SK-N-SH (cell line): Measurements from ENCODE around the gene TFR2. TPM values are rescaled to one million over a fixed set of nuclear protein-coding genes. Genes with fewer than 3 reads are reported as not detected.

Experiments used
- CTCF ChIA-PET: fragments of 300-600, 350-600 bp; formaldehyde crosslinking; extraction: SDS; loops from one replicate; lab custom pipeline; 2021; lab: Yijun Ruan, JAX
- POLR2A ChIA-PET: fragments of 350-600 bp; sonication (Branson Sonifier 250); formaldehyde crosslinking; extraction: SDS; loops from one replicate; lab custom pipeline; 2020; ENCODE audit warnings: antibody characterized with exemption, inconsistent platforms; lab: Yijun Ruan, JAX
- DNase-seq: peaks from one replicate; pipeline ENCODE4 v3.0.0; 2012
- H2AFZ ChIP-seq: fragments of 200-600 bp; sonication (generic); 2 replicates; pipeline ENCODE4 v1.8.1; 2016; ENCODE audit warnings: antibody characterized with exemption, mild to moderate bottlenecking, low read depth
- H3F3A ChIP-seq: fragments of 200-600 bp; sonication (generic); replicated peaks from 2 replicates; pipeline ENCODE3; 2016; ENCODE audit warnings: antibody characterized with exemption, mild to moderate bottlenecking; ENCODE audit not compliant: insufficient read depth
- H3K27ac ChIP-seq, 2 experiments: fragments of 200-500 bp in 1 of 2; fragments of 200-600 bp in 1 of 2; sonication (Bioruptor generic) in 1 of 2; sonication (generic), shearing (Covaris generic) in 1 of 2; 2 replicates each; pipeline versions ENCODE4 v1.5.1 to v1.6.1; 2014 to 2016; ENCODE audit warnings: low read depth in 2 of 2, inconsistent platforms in 1 of 2, low read length in 1 of 2, mild to moderate bottlenecking in 1 of 2, mixed read lengths in 1 of 2
- H3K27me3 ChIP-seq: fragments of 200-600 bp; sonication (generic), shearing (Covaris generic); 2 replicates; pipeline ENCODE4 v1.6.1; 2016; ENCODE audit warnings: mixed run types; ENCODE audit not compliant: insufficient read depth
- H3K36me3 ChIP-seq, 2 experiments: fragments of 200-500 bp in 1 of 2; fragments of 200-600 bp in 1 of 2; sonication (Bioruptor generic) in 1 of 2; sonication (generic) in 1 of 2; replicated peaks in 1 of 2; 2 replicates each; pipeline versions ENCODE3 to v1.5.1; 2014 to 2016; ENCODE audit warnings: low read length in 1 of 2, mild to moderate bottlenecking in 1 of 2; ENCODE audit not compliant: insufficient read depth in 2 of 2, control insufficient read depth in 1 of 2
- H3K4me1 ChIP-seq, 2 experiments: fragments of 200-500 bp in 1 of 2; fragments of 200-600 bp in 1 of 2; sonication (Bioruptor generic) in 1 of 2; sonication (generic), shearing (Covaris generic) in 1 of 2; 2 replicates each; pipeline versions ENCODE4 v1.5.1 to v1.6.1; 2014 to 2016; ENCODE audit warnings: low read depth in 1 of 2, low read length in 1 of 2, mixed run types in 1 of 2; ENCODE audit not compliant: insufficient read depth in 2 of 2, control insufficient read depth in 1 of 2
- H3K4me2 ChIP-seq: fragments of 200-600 bp; sonication (generic), shearing (Covaris generic); 2 replicates; pipeline ENCODE4 v1.6.1; 2017; ENCODE audit warnings: mixed run types
- H3K4me3 ChIP-seq, 2 experiments: fragments of 200-500 bp in 1 of 2; fragments of 200-600 bp in 1 of 2; sonication (Bioruptor generic) in 1 of 2; sonication (generic), shearing (Covaris generic) in 1 of 2; 2 replicates each; pipeline versions ENCODE4 v1.5.1 to v1.8.1; 2014 to 2016; ENCODE audit warnings: low read depth in 2 of 2, inconsistent platforms in 1 of 2, low read length in 1 of 2, mild to moderate bottlenecking in 1 of 2, mixed read lengths in 1 of 2, moderate library complexity in 1 of 2
- H3K79me2 ChIP-seq: fragments of 200-600 bp; sonication (generic); 2 replicates; pipeline ENCODE4 v1.8.1; 2017; ENCODE audit warnings: mild to moderate bottlenecking; ENCODE audit not compliant: insufficient read depth
- H3K9ac ChIP-seq: fragments of 200-600 bp; sonication (generic); 2 replicates; pipeline ENCODE4 v1.6.1; 2017; ENCODE audit warnings: mixed run types
- H3K9me2 ChIP-seq: fragments of 200-600 bp; sonication (generic); 2 replicates; pipeline ENCODE4 v1.6.1; 2017; ENCODE audit warnings: mixed run types
- H3K9me3 ChIP-seq: fragments of 200-600 bp; sonication (generic); 2 replicates; pipeline ENCODE4 v1.6.1; 2017; ENCODE audit warnings: mixed run types, mild to moderate bottlenecking, moderate library complexity
- H4K20me1 ChIP-seq: fragments of 200-600 bp; sonication (generic); 2 replicates; pipeline ENCODE4 v1.6.1; 2017; ENCODE audit warnings: mild to moderate bottlenecking, mixed run types; ENCODE audit not compliant: insufficient read depth
- CHD2 ChIP-seq: fragments of 150-350 bp; IDR thresholded peaks from 2 replicates; pipeline ENCODE4 v1.6.1; 2018; ENCODE audit warnings: low read length; ENCODE audit not compliant: partially characterized antibody
- ELF1 ChIP-seq: IDR thresholded peaks from 2 replicates; pipeline ENCODE4 v1.4.0; 2012
- EZH2phosphoT487 ChIP-seq: fragments of 200-600 bp; sonication (generic); IDR thresholded peaks from 2 replicates; pipeline ENCODE4 v1.6.1; 2017; ENCODE audit warnings: low read depth, mixed run types, mild to moderate bottlenecking, antibody characterized with exemption, moderate library complexity, borderline replicate concordance
- FOSL2 ChIP-seq: IDR thresholded peaks from 2 replicates; pipeline ENCODE4 v1.4.0; 2012; ENCODE audit warnings: low read depth, mild to moderate bottlenecking, moderate library complexity, borderline replicate concordance
- JUND ChIP-seq: IDR thresholded peaks from 2 replicates; pipeline ENCODE4 v1.4.0; 2012
- MAX ChIP-seq: IDR thresholded peaks from 2 replicates; pipeline ENCODE4 v1.4.0; 2012; ENCODE audit warnings: low read depth
- MEF2A ChIP-seq: IDR thresholded peaks from 2 replicates; pipeline ENCODE4 v1.4.0; 2012; ENCODE audit warnings: low read depth, borderline replicate concordance
- NRF1 ChIP-seq: IDR thresholded peaks from 2 replicates; pipeline ENCODE4 v1.6.1; 2012; ENCODE audit warnings: low read depth, mild to moderate bottlenecking, low read length
- POLR2AphosphoS5 ChIP-seq: IDR thresholded peaks from 2 replicates; pipeline ENCODE4 v1.6.1; 2012; ENCODE audit warnings: low read depth, low read length
- RAD21 ChIP-seq: IDR thresholded peaks from 2 replicates; pipeline ENCODE4 v1.6.1; 2012; ENCODE audit warnings: mild to moderate bottlenecking, low read length
- RCOR1 ChIP-seq: fragments of 150-350 bp; IDR thresholded peaks from 2 replicates; pipeline ENCODE4 v1.6.1; 2017; ENCODE audit warnings: antibody characterized with exemption, low read length
- RFX5 ChIP-seq: IDR thresholded peaks from 2 replicates; pipeline ENCODE4 v1.6.1; 2012; ENCODE audit warnings: mild to moderate bottlenecking, improper control_type of control experiment, low read length
- SMC3 ChIP-seq: IDR thresholded peaks from 2 replicates; pipeline ENCODE4 v1.6.1; 2012; ENCODE audit warnings: low read depth, low read length, improper control_type of control experiment
- TAF1 ChIP-seq: IDR thresholded peaks from 2 replicates; pipeline ENCODE4 v1.6.1; 2012; ENCODE audit warnings: low read depth, mild to moderate bottlenecking, low read length, moderate library complexity, borderline replicate concordance
- USF1 ChIP-seq: IDR thresholded peaks from 2 replicates; pipeline ENCODE4 v1.4.0; 2012; ENCODE audit warnings: low read depth, borderline replicate concordance
- USF2 ChIP-seq: fragments of 150-350 bp; IDR thresholded peaks from 2 replicates; pipeline ENCODE4 v1.6.1; 2017; ENCODE audit warnings: antibody characterized with exemption, low read length, low read depth, borderline replicate concordance
- WGBS: methylation state at CpG from one replicate; pipeline ENCODE4 v1.1.6; 2017; ENCODE audit warnings: low lambda C conversion rate; 5-methylcytosine and 5-hydroxymethylcytosine counted together
- polyA plus RNA-seq, 3 experiments: library from polyadenylated mRNA; depleted of rRNA; stranded (reverse); fragments of >200 nt; gene quantifications; 2 replicates each; pipeline ENCODE4 v1.2.3, GENCODE V29; 2012
- TF ChIP-seq, protein P1 (sequence below): IDR thresholded peaks from 2 replicates; pipeline ENCODE4 v1.4.0; 2012; ENCODE audit warnings: low read depth, borderline replicate concordance
- TF ChIP-seq, protein P2 (sequence below): fragments of 150-350 bp; IDR thresholded peaks from 2 replicates; pipeline ENCODE4 v1.6.1; 2016; ENCODE audit warnings: mild to moderate bottlenecking, low read depth, low read length

Gene TFR2
- polyA plus RNA-seq, 1 of the 3 experiments (the other 2 are of a cell fraction): 0.30 TPM

GRCh38 chr7:100667331-100668068 is 26.1 kb upstream of the TFR2 start:
- Histone ChIP-seq H3K36me3 (no peaks in the 10 kb centered on the region), H3K4me1 (no peaks in the 10 kb centered on the region), H3K4me3 (no peak overlapping the region), H3K27ac (no peak overlapping the region), H3K9me2 (no peaks in the 10 kb centered on the region), H3K9ac (no peak overlapping the region), H2AFZ (no peak overlapping the region), H3K79me2 (no peaks in the 10 kb centered on the region), H3F3A (peaks cover 7% of the 10 kb centered on the region), H3K9me3 (no peaks in the 10 kb centered on the region), H4K20me1 (no peaks in the 10 kb centered on the region), H3K27me3 (0 out of 2 replicates have a peak, but pooled peaks cover 8% of the 10 kb centered on the region), H3K4me2 (no peak overlapping the region)
- ChIA-PET POLR2A (interaction anchor here (1.4 kb wide), 1 partner anchor 11 kb away, joined by 3 read pairs; the partner anchor contains the start of gene ACTL6B), CTCF (interaction anchor here (0.7 to 2.3 kb wide), 9 partner anchors 12 to 108 kb away, joined by 3 to 8 read pairs (median 4); partner anchors contain the start of genes ACTL6B and MOSPD3)
- 78% methylated on average over 16 of the region's 16 CpGs for WGBS
- no peak for DNase-seq
- TF ChIP-seq MEF2A (no peak), FOSL2 (no peak), RCOR1 (no peak), SMC3 (no peak), TAF1 (no peak), RAD21 (no peak)

DNA sequence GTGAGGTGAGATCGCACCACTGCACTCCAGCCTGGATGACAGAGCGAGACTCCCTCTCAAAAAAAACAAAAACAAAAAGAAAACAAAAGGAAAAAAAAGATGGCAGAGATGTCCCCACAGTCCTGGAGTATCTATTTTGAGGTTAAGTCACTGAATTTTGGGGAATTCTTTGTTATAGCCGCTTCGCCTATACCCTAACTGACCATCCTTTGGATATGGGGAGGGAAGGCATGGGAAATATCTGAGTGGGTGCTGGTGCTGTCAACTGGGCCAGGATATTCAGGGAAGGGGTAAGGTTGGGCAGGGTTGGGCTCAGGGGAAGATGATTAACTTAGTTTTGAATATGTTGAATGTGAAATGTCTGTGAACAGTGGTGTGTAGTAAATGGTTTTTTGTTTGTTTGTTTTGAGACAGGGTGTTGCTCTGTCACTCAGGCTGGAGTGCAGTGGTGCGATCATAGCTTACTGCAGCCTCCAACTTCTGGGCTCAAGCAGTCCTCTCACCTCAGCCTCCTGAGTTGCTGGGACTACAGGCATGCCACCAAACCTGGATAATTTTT is 23.9 kb upstream of the TFR2 start:
- DNase-seq: no peak
- no peak overlapping the region for H2AFZ ChIP-seq
- POLR2A ChIA-PET: no interaction called here
- no peak overlapping the region for H3K9ac ChIP-seq
- H3K4me3 ChIP-seq: no peak overlapping the region
- no peak overlapping the region for H3K4me2 ChIP-seq
- 86% methylated on average over 5 of the region's 5 CpGs for WGBS
- H3K4me1 ChIP-seq: no peaks in the 10 kb centered on the region
- H3K9me2 ChIP-seq: no peaks in the 10 kb centered on the region
- CTCF ChIA-PET: interaction anchor here (0.6 to 2.2 kb wide), 5 partner anchors 9 to 50 kb away, joined by 3 to 7 read pairs (median 3); partner anchors contain the start of gene ACTL6B
- no peaks in the 10 kb centered on the region for H3K36me3 ChIP-seq
- H3F3A ChIP-seq: no peaks in the 10 kb centered on the region
- no peak overlapping the region for H3K27ac ChIP-seq
- TF ChIP-seq RFX5 (no peak), ELF1 (no peak), MAX (no peak), USF2 (no peak), NRF1 (no peak), CHD2 (no peak), EZH2phosphoT487 (no peak), POLR2AphosphoS5 (no peak), USF1 (no peak), JUND (no peak)
- TF ChIP-seq, protein P1, sequence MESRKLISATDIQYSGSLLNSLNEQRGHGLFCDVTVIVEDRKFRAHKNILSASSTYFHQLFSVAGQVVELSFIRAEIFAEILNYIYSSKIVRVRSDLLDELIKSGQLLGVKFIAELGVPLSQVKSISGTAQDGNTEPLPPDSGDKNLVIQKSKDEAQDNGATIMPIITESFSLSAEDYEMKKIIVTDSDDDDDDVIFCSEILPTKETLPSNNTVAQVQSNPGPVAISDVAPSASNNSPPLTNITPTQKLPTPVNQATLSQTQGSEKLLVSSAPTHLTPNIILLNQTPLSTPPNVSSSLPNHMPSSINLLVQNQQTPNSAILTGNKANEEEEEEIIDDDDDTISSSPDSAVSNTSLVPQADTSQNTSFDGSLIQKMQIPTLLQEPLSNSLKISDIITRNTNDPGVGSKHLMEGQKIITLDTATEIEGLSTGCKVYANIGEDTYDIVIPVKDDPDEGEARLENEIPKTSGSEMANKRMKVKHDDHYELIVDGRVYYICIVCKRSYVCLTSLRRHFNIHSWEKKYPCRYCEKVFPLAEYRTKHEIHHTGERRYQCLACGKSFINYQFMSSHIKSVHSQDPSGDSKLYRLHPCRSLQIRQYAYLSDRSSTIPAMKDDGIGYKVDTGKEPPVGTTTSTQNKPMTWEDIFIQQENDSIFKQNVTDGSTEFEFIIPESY: no peak
- TF ChIP-seq, protein P2, sequence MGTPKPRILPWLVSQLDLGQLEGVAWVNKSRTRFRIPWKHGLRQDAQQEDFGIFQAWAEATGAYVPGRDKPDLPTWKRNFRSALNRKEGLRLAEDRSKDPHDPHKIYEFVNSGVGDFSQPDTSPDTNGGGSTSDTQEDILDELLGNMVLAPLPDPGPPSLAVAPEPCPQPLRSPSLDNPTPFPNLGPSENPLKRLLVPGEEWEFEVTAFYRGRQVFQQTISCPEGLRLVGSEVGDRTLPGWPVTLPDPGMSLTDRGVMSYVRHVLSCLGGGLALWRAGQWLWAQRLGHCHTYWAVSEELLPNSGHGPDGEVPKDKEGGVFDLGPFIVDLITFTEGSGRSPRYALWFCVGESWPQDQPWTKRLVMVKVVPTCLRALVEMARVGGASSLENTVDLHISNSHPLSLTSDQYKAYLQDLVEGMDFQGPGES: no peak
- no peaks in the 10 kb centered on the region for H4K20me1 ChIP-seq
- H3K9me3 ChIP-seq: no peaks in the 10 kb centered on the region
- 0 out of 2 replicates have a peak, but pooled peaks cover 8% of the 10 kb centered on the region for H3K27me3 ChIP-seq
- no peaks in the 10 kb centered on the region for H3K79me2 ChIP-seq
